Sigmoid colon (tissue), 7 donors: Measurements from ENCODE around the gene OPCML. TPM values are rescaled to one million over a fixed set of nuclear protein-coding genes. Genes with fewer than 3 reads are reported as not detected.

ENCODE experiments used
- DNase-seq: peaks from one replicate; pipeline ENCODE4 v3.0.0-alpha.2; 2019
- H3K27ac ChIP-seq, 4 donors: fragments of 200-600 bp; sonication (generic); one replicate each; pipeline ENCODE4 v1.5.1; 2016 to 2019; ENCODE audit warnings: mild to moderate bottlenecking in 1 of 4
- H3K27me3 ChIP-seq, 3 donors: fragments of 200-600 bp; sonication (generic); one replicate each; pipeline ENCODE4 v1.5.1; 2019; ENCODE audit warnings: mild to moderate bottlenecking in 1 of 3
- H3K36me3 ChIP-seq, 4 donors: fragments of 200-600 bp; sonication (generic); one replicate each; pipeline ENCODE4 v1.5.1; 2016 to 2019
- H3K4me1 ChIP-seq, 4 donors: fragments of 200-600 bp; sonication (generic); one replicate each; pipeline ENCODE4 v1.5.1; 2017 to 2019
- H3K4me3 ChIP-seq, 4 donors: fragments of 200-600 bp; sonication (generic); one replicate each; pipeline ENCODE4 v1.5.1; 2017 to 2019; ENCODE audit warnings: mild to moderate bottlenecking in 2 of 4, moderate library complexity in 1 of 4
- H3K9me3 ChIP-seq, 4 donors: fragments of 200-600 bp in 3 of 4; sonication (generic) in 3 of 4; one replicate each; pipeline versions ENCODE4 v1.5.1 to v1.6.1; 2013 to 2019
- CTCF ChIP-seq, 4 experiments: fragments of 450-650 bp in 3 of 4; fragments of 200-600 bp in 1 of 4; IDR thresholded peaks; one replicate each; pipeline ENCODE4 v1.5.1; 2016 to 2019; ENCODE audit warnings: antibody characterized with exemption in 4 of 4, mild to moderate bottlenecking in 3 of 4, moderate library complexity in 2 of 4
- EP300 ChIP-seq, 4 donors: sonication (generic); formaldehyde crosslinking; IDR thresholded peaks; one replicate each; pipeline ENCODE4 v1.6.1; 2017; ENCODE audit warnings: antibody characterized with exemption in 4 of 4
- POLR2A ChIP-seq, 2 donors: fragments of 450-650 bp; IDR thresholded peaks; one replicate each; pipeline ENCODE4 v1.6.1; 2016; ENCODE audit warnings: antibody characterized with exemption in 2 of 2, mild to moderate bottlenecking in 2 of 2, moderate library complexity in 2 of 2
- POLR2AphosphoS5 ChIP-seq, 4 donors: sonication (generic); formaldehyde crosslinking; IDR thresholded peaks; one replicate each; pipeline ENCODE4 v1.6.1; 2017; ENCODE audit warnings: antibody characterized with exemption in 4 of 4
- WGBS, 2 donors: extraction: QIAGEN DNeasy Blood & Tissue Kit; methylation state at CpG; one replicate each; pipeline ENCODE4 v1.1.7; 2013; 5-methylcytosine and 5-hydroxymethylcytosine counted together
- intact Hi-C: fragments of 100-400 bp; cut with DNase I; formaldehyde crosslinking; loops from one replicate; pipeline ENCODE4 v1.15.1; 2023
- polyA plus RNA-seq, 3 donors: library from polyadenylated mRNA; stranded (reverse); fragments of 200-250 nt; gene quantifications; one replicate each; pipeline ENCODE4 v1.2.3, GENCODE V29; 2013
- total RNA-seq, 4 donors: library from RNA; depleted of rRNA; stranded (reverse); fragments of >200 nt; gene quantifications; one replicate each; pipeline ENCODE4 v1.1.0, GENCODE V29; 2016
- donor health status: healthy with polysubstance abuse.
- donor health status: Bipolar disorder and iron deficiency.
- donor health status: healthy.

The OPCML gene
- total and polyA plus RNA-seq, 7 donors, result under 0.01 to 0.14 (median 0.03) TPM; not detected in 4

- H3K4me3 ChIP-seq, result no peak overlapping the region
- intact Hi-C loops, result no loop called here
- H3K36me3 ChIP-seq, result no peaks in the 10 kb centered on the region
- no peaks in the 10 kb centered on the region for H3K27me3 ChIP-seq
- H3K4me1 ChIP-seq, result no peaks in the 10 kb centered on the region
- TF ChIP-seq POLR2AphosphoS5 (IDR thresholded peaks at IDR 0.05) (no peak), POLR2A (IDR thresholded peaks at IDR 0.05) (no peak)
- no peaks in the 10 kb centered on the region for H3K9me3 ChIP-seq
- H3K27ac ChIP-seq, result no peak overlapping the region
- 83 to 93% methylated on average over 9 of the region's 9 CpGs for WGBS, 2 donors
- no peak for DNase-seq
Observed at GRCh38 chr11:133023232-133023631, 509.1 kb downstream of the OPCML start.

DNA sequence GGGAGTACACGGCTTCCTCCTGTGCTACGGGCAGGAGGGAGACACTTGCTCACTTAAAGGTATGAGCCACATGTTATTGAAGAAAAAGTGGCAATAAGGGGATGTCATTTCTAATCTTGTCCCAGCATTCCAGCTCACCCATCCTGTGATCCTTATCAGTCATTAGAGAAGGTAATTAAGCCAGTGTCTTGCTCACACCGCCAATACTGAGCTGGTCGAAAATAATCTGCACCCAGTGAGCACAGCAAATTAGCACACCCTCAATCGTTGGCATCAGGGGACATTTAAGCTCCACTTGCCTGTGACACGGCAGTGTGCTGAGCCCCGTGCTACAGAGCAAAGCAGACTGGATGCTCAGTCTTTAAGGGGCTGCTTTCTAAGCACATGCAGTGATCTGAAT lies 510.7 kb downstream of the OPCML start:
- H3K27me3 ChIP-seq, result no peaks in the 10 kb centered on the region

GRCh38 chr11:133020372-133020714 lies 512.0 kb downstream of the OPCML start:
- Histone ChIP-seq H3K27me3 (no peaks in the 10 kb centered on the region), H3K27ac (no peak overlapping the region), H3K4me1 (no peaks in the 10 kb centered on the region), H3K9me3 (no peaks in the 10 kb centered on the region), H3K36me3 (no peaks in the 10 kb centered on the region), H3K4me3 (no peak overlapping the region)
- WGBS, 2 donors, result 67 to 82% methylated on average over 1 of the region's 1 CpG
- DNase-seq, result no peak
- TF ChIP-seq POLR2A (IDR thresholded peaks at IDR 0.05), result no peak
- TF ChIP-seq POLR2AphosphoS5 (IDR thresholded peaks at IDR 0.05), result no peak
- TF ChIP-seq EP300 (IDR thresholded peaks at IDR 0.05), result no peak
- no peak for TF ChIP-seq CTCF (IDR thresholded peaks at IDR 0.05)
- intact Hi-C loops, result no loop called here

More for the DNA sequence above, 510.7 kb downstream of the OPCML start:
- Histone ChIP-seq H3K27ac (no peak overlapping the region), H3K9me3 (no peaks in the 10 kb centered on the region), H3K4me3 (no peak overlapping the region), H3K4me1 (no peaks in the 10 kb centered on the region), H3K36me3 (no peaks in the 10 kb centered on the region)
- WGBS, 2 donors, result 44 to 50% methylated on average over 7 of the region's 7 CpGs
- intact Hi-C loops, result no loop called here
- no peak for TF ChIP-seq CTCF (IDR thresholded peaks at IDR 0.05)
- no peak for TF ChIP-seq POLR2A (IDR thresholded peaks at IDR 0.05)
- TF ChIP-seq EP300 (IDR thresholded peaks at IDR 0.05), result no peak
- TF ChIP-seq POLR2AphosphoS5 (IDR thresholded peaks at IDR 0.05), result no peak
- DNase-seq, result no peak

DNA sequence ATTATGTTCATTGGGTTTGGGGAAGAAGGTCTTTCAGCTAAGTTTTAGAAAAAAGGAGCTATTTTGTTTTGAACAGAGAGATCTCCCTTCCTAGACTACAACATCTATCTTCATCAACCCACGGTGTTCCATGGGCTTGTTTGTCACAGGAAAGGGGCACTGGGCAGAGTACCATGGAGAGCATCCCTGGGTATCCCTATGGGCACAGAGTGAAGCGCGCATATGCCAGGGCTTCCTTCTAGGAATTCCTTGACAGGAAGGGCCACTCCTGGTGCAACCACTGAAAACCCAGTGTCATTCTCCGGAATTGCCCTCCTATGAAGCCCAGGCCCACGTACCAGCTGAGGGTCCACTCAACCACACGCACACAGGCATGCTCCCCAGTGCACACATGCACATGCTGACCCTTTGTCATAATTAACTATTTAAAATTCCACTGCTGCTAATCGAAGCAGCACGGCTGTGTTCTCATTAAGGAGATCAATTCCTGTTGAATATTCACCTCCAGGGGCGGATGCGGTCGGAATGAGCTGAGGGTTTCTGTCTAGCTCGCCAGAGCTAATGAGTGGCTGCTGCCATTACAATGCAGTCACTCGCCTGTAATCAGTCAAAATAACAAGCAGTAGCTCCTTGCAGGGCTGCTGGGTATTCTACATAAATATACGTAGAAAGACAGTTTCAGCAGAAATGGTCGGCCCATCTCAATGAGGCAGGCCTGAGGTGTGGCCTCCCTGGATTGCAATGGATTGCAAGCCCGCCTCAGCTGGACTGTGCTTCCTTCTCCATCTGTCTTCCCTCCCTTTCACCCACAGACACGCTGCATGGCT lies 512.5 kb downstream of the OPCML start:
- no peaks in the 10 kb centered on the region for H3K36me3 ChIP-seq
- no peak overlapping the region for H3K4me3 ChIP-seq
- no peak for DNase-seq
- no peak for TF ChIP-seq CTCF (IDR thresholded peaks at IDR 0.05)
- TF ChIP-seq EP300 (IDR thresholded peaks at IDR 0.05), result no peak
- TF ChIP-seq POLR2A (IDR thresholded peaks at IDR 0.05), result no peak
- no peak for TF ChIP-seq POLR2AphosphoS5 (IDR thresholded peaks at IDR 0.05)
- intact Hi-C loops, result no loop called here
- H3K4me1 ChIP-seq, result no peaks in the 10 kb centered on the region
- H3K9me3 ChIP-seq, result no peaks in the 10 kb centered on the region
- no peaks in the 10 kb centered on the region for H3K27me3 ChIP-seq
- WGBS, 2 donors, result 86 to 87% methylated on average over 17 of the region's 17 CpGs
- H3K27ac ChIP-seq, result no peak overlapping the region

GRCh38 chr11:133015457-133015856 lies 516.8 kb downstream of the OPCML start:
- Histone ChIP-seq H3K4me3 (no peak overlapping the region), H3K9me3 (no peaks in the 10 kb centered on the region), H3K27me3 (no peaks in the 10 kb centered on the region), H3K27ac (no peak overlapping the region), H3K36me3 (no peaks in the 10 kb centered on the region), H3K4me1 (no peaks in the 10 kb centered on the region)
- intact Hi-C loops, result no loop called here
- DNase-seq, result no peak
- TF ChIP-seq POLR2A (IDR thresholded peaks at IDR 0.05), result no peak
- TF ChIP-seq CTCF (IDR thresholded peaks at IDR 0.05), result no peak
- no peak for TF ChIP-seq EP300 (IDR thresholded peaks at IDR 0.05)
- TF ChIP-seq POLR2AphosphoS5 (IDR thresholded peaks at IDR 0.05), result no peak
- WGBS, 2 donors, result 84% methylated on average over 1 of the region's 1 CpG
